Inflammatory macrophage treated with lipopolysaccharide for 1 hour (primary cell): ENCODE data around the gene CNFN.

ENCODE experiments used
- DNase-seq, 2 donors: peaks; one replicate each; pipeline ENCODE4 v3.0.0-alpha.2; 2020 to 2022

CNFN gene

GRCh38 chr19:42370626-42371175, 19.4 kb downstream of the CNFN start:
- no peak for DNase-seq

GRCh38 chr19:42370068-42370520, 20.0 kb downstream of the CNFN start:
- DNase-seq: no peak

GRCh38 chr19:42369433-42370067, 20.5 kb downstream of the CNFN start:
- no peak for DNase-seq

- DNase-seq: no peak
Measured at GRCh38 chr19:42368765-42369164, 21.3 kb downstream of the CNFN start.

GRCh38 chr19:42368360-42368759, 21.7 kb downstream of the CNFN start:
- DNase-seq: no peak

- DNase-seq: no peak
Measured at GRCh38 chr19:42367929-42368328, 22.2 kb downstream of the CNFN start.

- DNase-seq: no peak
Measured at GRCh38 chr19:42366673-42367072, 23.4 kb downstream of the CNFN start.

GRCh38 chr19:42363614-42364346, 26.3 kb downstream of the CNFN start:
- peak; percentile 38 to 52 for DNase-seq

- no peak for DNase-seq
Measured at GRCh38 chr19:42362891-42363440, 27.1 kb downstream of the CNFN start.

- DNase-seq: no peak
Measured at GRCh38 chr19:42362342-42362741, 27.8 kb downstream of the CNFN start.

- DNase-seq: no peak
Measured at GRCh38 chr19:42361545-42361910, 28.6 kb downstream of the CNFN start.

GRCh38 chr19:42360787-42361544, 29.1 kb downstream of the CNFN start:
- DNase-seq: no peak

GRCh38 chr19:42357290-42357689, 32.8 kb downstream of the CNFN start:
- DNase-seq: no peak

GRCh38 chr19:42356686-42357085, 33.4 kb downstream of the CNFN start:
- DNase-seq: no peak

- no peak for DNase-seq
Measured at GRCh38 chr19:42355896-42356295, 34.2 kb downstream of the CNFN start.

GRCh38 chr19:42353341-42354015, 36.6 kb downstream of the CNFN start:
- DNase-seq: no peak

- DNase-seq: no peak
Measured at GRCh38 chr19:42352301-42353259, 37.5 kb downstream of the CNFN start.

GRCh38 chr19:42351079-42351735, 38.9 kb downstream of the CNFN start:
- DNase-seq: no peak

- no peak for DNase-seq
Measured at GRCh38 chr19:42350417-42350816, 39.7 kb downstream of the CNFN start.

GRCh38 chr19:42349378-42350107, 40.6 kb downstream of the CNFN start:
- no peak for DNase-seq
